Endothelial cell of umbilical vein (primary cell): ENCODE results near the gene SPATA6L. TPM values are rescaled to one million over a fixed set of nuclear protein-coding genes. Genes with fewer than 3 reads are reported as not detected.

ENCODE experiments used
- BruUV-seq: library from RNA; stranded (reverse); fragments of 400-500 nt; replicated peaks from 2 replicates; lab custom pipeline; 2021; lab: Mats Ljungman, UMichigan
- CTCF ChIA-PET: fragments of 300-600, 350-600 bp; sonication (Branson Sonifier 250); formaldehyde crosslinking; loops from one replicate; lab custom pipeline; 2021; ENCODE audit warnings: antibody characterized with exemption, inconsistent platforms; lab: Charles Lee
- POLR2A ChIA-PET: fragments of 300-600, 350-600 bp; sonication (Branson Sonifier 250); formaldehyde crosslinking; loops from one replicate; lab custom pipeline; 2021; ENCODE audit warnings: antibody characterized with exemption, inconsistent platforms; lab: Charles Lee
- DNase-seq: peaks from one replicate; pipeline ENCODE4 v3.0.0-alpha.2; 2011; ENCODE audit warnings: low read depth, low spot score
- FAIRE-seq: peaks from 2 replicates; lab custom pipeline; 2011; peaks lifted over from hg19 to GRCh38; lab: Jason Lieb, UNC
- H2AFZ ChIP-seq: 2 replicates; pipeline ENCODE4 v1.6.0; 2012; ENCODE audit warnings: low read depth, low read length, control low read depth, inconsistent platforms
- H3K27ac ChIP-seq: 2 replicates; pipeline ENCODE4 v1.5.1; 2011; ENCODE audit warnings: low read depth, mild to moderate bottlenecking, control low read depth, low read length, moderate library complexity; ENCODE audit not compliant: insufficient read depth
- H3K27me3 ChIP-seq, 2 experiments: 2 replicates each; pipeline versions ENCODE4 v1.6.0 to v1.6.1; 2011; ENCODE audit warnings: low read length in 2 of 2, mixed read lengths in 1 of 2; ENCODE audit not compliant: control insufficient read depth in 2 of 2, insufficient read depth in 2 of 2
- H3K36me3 ChIP-seq, 2 experiments: 2 replicates in 1 of 2; 3 replicates in 1 of 2; pipeline ENCODE4 v1.5.1; 2011; ENCODE audit warnings: low read length in 2 of 2, mild to moderate bottlenecking in 1 of 2, moderate library complexity in 1 of 2; ENCODE audit not compliant: control insufficient read depth in 2 of 2, insufficient read depth in 2 of 2; ENCODE audit errors: extremely low read depth in 1 of 2
- H3K4me1 ChIP-seq: 3 replicates; pipeline ENCODE4 v1.5.1; 2011; ENCODE audit warnings: mild to moderate bottlenecking, low read length; ENCODE audit not compliant: control insufficient read depth, insufficient read depth; ENCODE audit errors: extremely low read depth
- H3K4me2 ChIP-seq: 2 replicates; pipeline ENCODE4 v1.6.1; 2011; ENCODE audit warnings: low read length, control low read depth, mixed read lengths; ENCODE audit not compliant: insufficient read depth
- H3K4me3 ChIP-seq, 3 experiments: fragments of 200-600 bp in 1 of 3; sonication (generic), shearing (Covaris generic) in 1 of 3; replicated peaks in 1 of 3; 2 replicates each; pipeline ENCODE4 v1.5.1; 2011 to 2016; ENCODE audit warnings: control low read depth in 3 of 3, low read length in 3 of 3, mild to moderate bottlenecking in 2 of 3, inconsistent platforms in 1 of 3, low read depth in 1 of 3, moderate library complexity in 1 of 3; ENCODE audit not compliant: insufficient read depth in 1 of 3
- H3K79me2 ChIP-seq: 2 replicates; pipeline ENCODE4 v1.6.0; 2012; ENCODE audit warnings: low read length, inconsistent platforms; ENCODE audit not compliant: control insufficient read depth, insufficient read depth
- H3K9ac ChIP-seq: replicated peaks from 2 replicates; pipeline ENCODE3; 2011; ENCODE audit warnings: low read length, control low read depth; ENCODE audit not compliant: insufficient read depth; ENCODE audit errors: extremely low read depth
- H3K9me1 ChIP-seq: replicated peaks from 3 replicates; pipeline ENCODE4 v1.6.0; 2011; ENCODE audit warnings: mild to moderate bottlenecking, low read length; ENCODE audit not compliant: control insufficient read depth, insufficient read depth; ENCODE audit errors: extremely low read depth
- H3K9me3 ChIP-seq: replicated peaks from 2 replicates; pipeline ENCODE4 v1.5.1; 2012; ENCODE audit warnings: low read length, inconsistent platforms; ENCODE audit not compliant: control insufficient read depth, insufficient read depth
- H4K20me1 ChIP-seq: replicated peaks from 2 replicates; pipeline ENCODE3; 2011; ENCODE audit warnings: mild to moderate bottlenecking, low read length; ENCODE audit not compliant: control insufficient read depth, insufficient read depth; ENCODE audit errors: extremely low read depth
- EZH2 ChIP-seq: IDR thresholded peaks from 2 replicates; pipeline ENCODE4 v1.6.1; 2012; ENCODE audit warnings: borderline replicate concordance, low read depth, mild to moderate bottlenecking, moderate library complexity, low read length, inconsistent platforms; ENCODE audit not compliant: severe bottlenecking
- FOS ChIP-seq: IDR thresholded peaks from 2 replicates; pipeline ENCODE4 v1.6.1; 2011; ENCODE audit warnings: mild to moderate bottlenecking, low read length, moderate library complexity, borderline replicate concordance; ENCODE audit not compliant: insufficient read depth
- GATA2 ChIP-seq: IDR thresholded peaks from 2 replicates; pipeline ENCODE4 v1.7.0; 2011; ENCODE audit warnings: low read depth, mild to moderate bottlenecking, moderate library complexity, mixed read lengths, low read length; ENCODE audit not compliant: insufficient read length, insufficient read depth
- JUN ChIP-seq: IDR thresholded peaks from 2 replicates; pipeline ENCODE4 v1.6.1; 2011; ENCODE audit warnings: borderline replicate concordance, low read depth; ENCODE audit not compliant: insufficient read length, insufficient read depth
- MAX ChIP-seq: IDR thresholded peaks from 2 replicates; pipeline ENCODE4 v1.6.1; 2011; ENCODE audit not compliant: insufficient read depth, insufficient read length
- MYC ChIP-seq: IDR thresholded peaks from one replicate; pipeline ENCODE4 v1.6.1; 2011; ENCODE audit warnings: mild to moderate bottlenecking, low read depth, low read length
- POLR2A ChIP-seq: IDR thresholded peaks from 2 replicates; pipeline ENCODE4 v1.6.1; 2012; ENCODE audit warnings: low read depth, mild to moderate bottlenecking, control low read depth, low read length
- POLR2AphosphoS5 ChIP-seq: IDR thresholded peaks from 2 replicates; pipeline ENCODE4 v1.6.1; 2012; ENCODE audit warnings: low read depth, mild to moderate bottlenecking, control low read depth, low read length, moderate library complexity; ENCODE audit not compliant: insufficient read depth
- dilution Hi-C: fragments of 300-500 bp; cut with MboI; formaldehyde crosslinking; loops from one replicate; pipeline ENCODE4 v1.15.0; 2019; ENCODE audit warnings: low sequenced_read_pairs; ENCODE audit not compliant: extremely low pct_ligation_motif_present
- intact Hi-C: fragments of 100-400 bp; cut with micrococcal nuclease; formaldehyde crosslinking; loops from one replicate; pipeline ENCODE4 v1.10.0; 2022
- polyA plus RNA-seq, 4 experiments: library from polyadenylated mRNA; depleted of rRNA in 3 of 4; stranded (reverse) in 3 of 4; unstranded in 1 of 4; fragments of >200 nt; gene quantifications; 2 replicates each; pipeline versions ENCODE4 v1.2.1 to v1.2.3, GENCODE V29; 2011 to 2012; ENCODE audit warnings: missing spikeins in 1 of 4
- total RNA-seq: library from RNA; stranded (reverse); gene quantifications from 2 replicates; pipeline ENCODE4 v1.2.3, GENCODE V29; 2021
- TF ChIP-seq, protein P1 (sequence below), 2 donors: IDR thresholded peaks; 1 replicate in 1 of 2; 2 replicates in 1 of 2; pipeline ENCODE4 v1.5.1; 2011; ENCODE audit warnings: low read length in 2 of 2, mild to moderate bottlenecking in 2 of 2, moderate library complexity in 2 of 2, control low read depth in 1 of 2, inconsistent platforms in 1 of 2, low read depth in 1 of 2; ENCODE audit not compliant: insufficient read depth in 1 of 2; ENCODE audit errors: extremely low read depth in 1 of 2

SPATA6L gene
- total and polyA plus RNA-seq, 2 donors (not counting 3 experiments of a cell fraction or from before 2014, with no cell fraction given), result 0.40 to 1.5 TPM

- BruUV-seq, result no TSS peak
- TF ChIP-seq, protein P1, sequence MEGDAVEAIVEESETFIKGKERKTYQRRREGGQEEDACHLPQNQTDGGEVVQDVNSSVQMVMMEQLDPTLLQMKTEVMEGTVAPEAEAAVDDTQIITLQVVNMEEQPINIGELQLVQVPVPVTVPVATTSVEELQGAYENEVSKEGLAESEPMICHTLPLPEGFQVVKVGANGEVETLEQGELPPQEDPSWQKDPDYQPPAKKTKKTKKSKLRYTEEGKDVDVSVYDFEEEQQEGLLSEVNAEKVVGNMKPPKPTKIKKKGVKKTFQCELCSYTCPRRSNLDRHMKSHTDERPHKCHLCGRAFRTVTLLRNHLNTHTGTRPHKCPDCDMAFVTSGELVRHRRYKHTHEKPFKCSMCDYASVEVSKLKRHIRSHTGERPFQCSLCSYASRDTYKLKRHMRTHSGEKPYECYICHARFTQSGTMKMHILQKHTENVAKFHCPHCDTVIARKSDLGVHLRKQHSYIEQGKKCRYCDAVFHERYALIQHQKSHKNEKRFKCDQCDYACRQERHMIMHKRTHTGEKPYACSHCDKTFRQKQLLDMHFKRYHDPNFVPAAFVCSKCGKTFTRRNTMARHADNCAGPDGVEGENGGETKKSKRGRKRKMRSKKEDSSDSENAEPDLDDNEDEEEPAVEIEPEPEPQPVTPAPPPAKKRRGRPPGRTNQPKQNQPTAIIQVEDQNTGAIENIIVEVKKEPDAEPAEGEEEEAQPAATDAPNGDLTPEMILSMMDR (IDR thresholded peaks at IDR 0.05; ENCODE audit: extremely low read depth in 1 of 2, insufficient read depth in 1 of 2, low read depth in 1 of 2, low read length in 2 of 2), result no peak
- Histone ChIP-seq H3K4me2 (no peak overlapping the region), H3K79me2 (no peaks in the 10 kb centered on the region), H3K9me3 (no peaks in the 10 kb centered on the region), H3K27ac (no peak overlapping the region), H3K4me1 (no peaks in the 10 kb centered on the region), H2AFZ (no peak overlapping the region), H3K4me3 (no peak overlapping the region), H3K36me3 (peaks cover 1 to 3% of the 10 kb centered on the region in 2 experiments), H4K20me1 (no peaks in the 10 kb centered on the region), H3K9me1 (no peaks in the 10 kb centered on the region), H3K27me3 (no peaks in the 10 kb centered on the region), H3K9ac (no peak overlapping the region)
- dilution Hi-C loops (no loop called here), intact Hi-C loops (no loop called here)
- POLR2A ChIA-PET, result no interaction called here
- no peak for FAIRE-seq
- CTCF ChIA-PET, result no interaction called here
- DNase-seq, result no peak
Measured at GRCh38 chr9:4576448-4576847, 89.8 kb downstream of the SPATA6L start.

GRCh38 chr9:4575997-4576396 lies 90.3 kb downstream of the SPATA6L start:
- dilution Hi-C loops, result no loop called here
- Histone ChIP-seq H4K20me1 (no peaks in the 10 kb centered on the region), H3K79me2 (no peaks in the 10 kb centered on the region), H3K27me3 (no peaks in the 10 kb centered on the region), H3K27ac (no peak overlapping the region), H2AFZ (no peak overlapping the region), H3K4me1 (no peaks in the 10 kb centered on the region), H3K9ac (no peak overlapping the region), H3K9me1 (no peaks in the 10 kb centered on the region), H3K4me3 (no peak overlapping the region), H3K4me2 (no peak overlapping the region), H3K36me3 (peaks cover 1 to 3% of the 10 kb centered on the region in 2 experiments), H3K9me3 (no peaks in the 10 kb centered on the region)
- TF ChIP-seq MYC (no peak), POLR2AphosphoS5 (no peak), EZH2 (no peak), GATA2 (no peak), MAX (no peak), JUN (no peak), POLR2A (no peak), FOS (no peak)
- TF ChIP-seq, protein P1 (IDR thresholded peaks at IDR 0.05; ENCODE audit: extremely low read depth in 1 of 2, insufficient read depth in 1 of 2, low read depth in 1 of 2, low read length in 2 of 2), result no peak
- FAIRE-seq (no peak), DNase-seq (no peak)
- BruUV-seq, result no TSS peak
- POLR2A ChIA-PET, result no interaction called here
- CTCF ChIA-PET, result no interaction called here
- intact Hi-C loops, result no loop called here
